GM19438 (cell line): ENCODE data around the gene ORMDL3.
"Not testable (repeated sequence)": the region's sequence is repeated elsewhere in the genome, so short reads cannot be mapped to it uniquely, and the experiment has no call there.

Source experiments
- ATAC-seq: cut with Tn5 transposase; IDR thresholded peaks from one replicate; pipeline ENCODE4 v1.9.1; 2021; ENCODE audit warnings: low read depth; ENCODE audit not compliant: unreplicated experiment

ORMDL3 gene

DNA sequence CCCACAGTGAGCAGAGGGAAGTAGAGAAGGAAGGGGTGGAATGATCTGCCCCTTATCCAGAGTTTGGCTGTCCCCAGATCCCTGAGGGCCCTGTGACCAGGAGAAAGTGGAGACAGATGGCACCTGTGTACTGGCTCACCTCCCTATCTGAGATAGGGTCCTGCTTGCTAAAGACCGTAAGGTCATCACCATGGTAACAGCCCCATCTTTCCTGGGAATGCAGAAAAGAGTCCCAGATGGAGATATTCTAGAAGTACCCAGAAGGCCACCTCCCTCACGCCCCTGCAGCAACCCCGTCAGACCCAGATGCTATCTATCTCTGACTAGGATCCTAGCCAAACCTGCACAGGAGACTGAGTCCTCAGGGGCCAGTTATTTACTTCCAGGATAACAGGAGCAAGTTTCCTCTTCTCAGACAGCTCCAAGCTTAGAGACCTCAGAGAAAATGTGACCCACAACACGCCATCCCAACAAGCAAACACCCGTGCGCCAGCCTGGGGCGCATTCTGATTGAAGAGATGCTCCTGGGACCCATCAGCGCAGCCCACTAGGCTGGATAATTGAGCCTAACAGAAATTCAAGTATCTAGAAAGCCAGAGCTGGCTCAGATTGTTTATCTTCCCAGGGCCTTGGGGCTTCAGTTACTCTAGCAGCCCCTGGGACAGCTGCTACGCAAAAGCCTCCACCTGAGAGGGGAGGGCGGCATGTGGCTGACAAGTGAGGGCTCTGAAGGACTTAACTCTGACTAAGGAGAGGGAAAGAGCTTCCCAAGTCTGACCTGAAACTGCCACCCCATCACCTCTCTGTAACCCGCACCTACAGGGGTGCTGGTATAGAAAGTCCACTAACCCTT, 1.9 kb downstream of the ORMDL3 start:
- ATAC-seq, result no peak

DNA sequence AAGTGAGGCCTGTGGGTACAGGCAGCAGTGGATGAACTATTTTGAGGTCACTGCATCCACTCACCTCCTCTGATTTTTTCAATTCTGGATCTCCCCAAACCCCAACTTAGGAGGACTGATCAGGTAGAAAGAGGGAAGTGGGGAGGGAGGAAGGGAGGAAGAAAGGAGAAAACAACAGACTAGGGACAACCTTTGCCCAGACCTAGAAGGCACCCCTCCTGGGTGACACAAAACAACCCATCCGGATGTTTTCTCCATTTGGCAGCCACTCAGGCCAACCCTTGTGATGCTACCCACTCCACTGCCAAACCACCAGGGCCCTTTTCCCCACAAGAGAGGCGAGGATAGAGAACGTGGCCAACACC, 2.7 kb downstream of the ORMDL3 start:
- no peak for ATAC-seq

DNA sequence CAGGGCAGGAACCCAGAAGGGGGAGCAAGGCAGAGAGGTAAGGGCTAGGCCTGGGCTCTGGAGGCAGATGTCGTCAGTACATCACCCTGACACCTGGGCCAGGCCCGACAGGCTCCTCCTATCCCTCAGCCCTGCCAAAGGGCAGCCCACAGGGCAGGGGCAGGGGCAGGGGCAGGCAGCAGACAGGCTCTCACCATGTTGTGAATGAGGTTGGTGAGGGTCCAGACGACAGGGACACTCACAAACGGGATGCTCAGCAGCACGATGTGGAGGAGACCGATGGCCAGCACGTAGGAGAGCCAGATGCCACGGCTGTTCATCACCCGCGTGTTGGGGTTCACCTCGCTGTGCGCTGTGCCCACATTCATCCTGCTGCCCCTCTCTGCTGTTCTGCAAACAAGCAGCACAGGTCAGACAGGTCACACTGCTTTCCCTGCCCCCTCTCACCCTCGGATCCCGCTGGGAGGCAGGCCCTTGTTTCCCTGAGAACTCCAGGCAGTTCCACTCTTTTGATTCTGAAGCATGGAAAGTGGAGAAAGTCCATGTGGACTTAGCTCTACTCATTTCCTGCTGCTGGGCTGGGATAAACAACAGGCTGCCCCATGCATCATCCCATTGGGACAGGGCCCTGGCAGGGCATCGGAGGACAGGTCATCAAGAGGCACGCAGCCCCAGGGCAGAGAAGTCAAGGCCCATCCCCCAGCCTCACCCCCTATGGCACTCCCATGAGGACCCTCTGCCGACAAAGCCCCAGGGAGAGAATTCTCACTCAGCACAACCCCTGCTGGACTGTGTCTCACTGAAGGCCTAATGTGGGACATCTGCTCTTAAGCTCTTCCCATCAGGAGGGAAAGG, 3.3 kb downstream of the ORMDL3 start:
- ATAC-seq, result no peak

DNA sequence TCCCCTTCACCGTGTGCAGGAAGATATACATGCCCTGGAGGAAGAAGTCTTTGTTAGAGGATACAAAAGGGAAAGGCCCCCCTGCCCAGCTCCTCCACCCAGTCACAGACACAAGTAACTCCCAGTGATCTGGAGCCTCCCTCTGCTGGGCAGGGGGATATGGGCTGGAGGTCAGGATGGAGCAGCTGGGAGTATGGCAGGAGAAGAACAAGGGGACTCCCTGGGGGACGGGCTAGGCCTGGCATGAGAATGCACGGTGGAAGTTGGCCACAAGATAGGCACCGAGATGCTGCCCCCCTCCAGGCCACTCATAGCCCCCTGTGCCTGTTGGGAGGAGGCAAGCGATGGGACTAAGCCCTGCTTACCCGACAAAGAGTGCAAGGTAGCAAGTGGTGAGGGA, 4.2 kb downstream of the ORMDL3 start:
- ATAC-seq, result no peak

DNA sequence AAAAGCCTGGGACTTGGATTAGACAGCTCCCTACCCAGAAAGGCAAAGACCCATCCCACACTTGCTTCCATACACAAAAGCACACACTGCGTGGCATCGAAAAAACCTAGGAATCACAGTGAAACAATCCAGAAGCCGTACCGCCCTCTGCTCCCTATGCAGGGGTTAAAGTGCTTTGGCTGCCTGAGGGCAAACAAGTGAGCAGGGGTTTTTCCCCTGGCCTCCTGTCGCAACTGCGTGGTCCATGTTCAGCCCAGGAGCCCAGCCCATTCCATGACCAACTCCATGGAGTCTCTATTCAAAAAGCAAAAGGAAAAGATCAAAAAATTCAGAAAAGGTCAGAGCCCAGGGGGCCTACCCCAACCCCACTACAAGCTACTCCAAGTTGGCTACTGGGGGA, 5.4 kb downstream of the ORMDL3 start:
- no peak for ATAC-seq

DNA sequence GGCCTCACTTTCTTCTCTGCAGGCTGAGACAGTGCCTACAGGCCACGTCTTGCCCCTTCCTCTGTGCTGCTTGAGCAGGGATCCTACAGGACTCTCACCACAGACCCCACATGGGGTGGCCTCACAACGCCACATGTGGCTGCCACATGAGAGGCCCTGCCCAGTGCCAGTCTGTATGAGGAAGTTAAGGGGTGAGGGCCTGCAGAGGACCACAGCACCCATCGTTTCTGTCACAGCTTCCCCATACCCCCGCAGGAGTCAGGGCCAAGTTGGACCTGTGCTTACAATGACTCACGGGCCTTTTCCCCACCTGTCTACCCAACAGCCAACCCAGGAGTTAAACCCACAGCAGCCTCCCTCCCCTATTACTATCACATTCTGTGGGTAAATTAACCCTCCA, 6.1 kb downstream of the ORMDL3 start:
- ATAC-seq, result no peak

DNA sequence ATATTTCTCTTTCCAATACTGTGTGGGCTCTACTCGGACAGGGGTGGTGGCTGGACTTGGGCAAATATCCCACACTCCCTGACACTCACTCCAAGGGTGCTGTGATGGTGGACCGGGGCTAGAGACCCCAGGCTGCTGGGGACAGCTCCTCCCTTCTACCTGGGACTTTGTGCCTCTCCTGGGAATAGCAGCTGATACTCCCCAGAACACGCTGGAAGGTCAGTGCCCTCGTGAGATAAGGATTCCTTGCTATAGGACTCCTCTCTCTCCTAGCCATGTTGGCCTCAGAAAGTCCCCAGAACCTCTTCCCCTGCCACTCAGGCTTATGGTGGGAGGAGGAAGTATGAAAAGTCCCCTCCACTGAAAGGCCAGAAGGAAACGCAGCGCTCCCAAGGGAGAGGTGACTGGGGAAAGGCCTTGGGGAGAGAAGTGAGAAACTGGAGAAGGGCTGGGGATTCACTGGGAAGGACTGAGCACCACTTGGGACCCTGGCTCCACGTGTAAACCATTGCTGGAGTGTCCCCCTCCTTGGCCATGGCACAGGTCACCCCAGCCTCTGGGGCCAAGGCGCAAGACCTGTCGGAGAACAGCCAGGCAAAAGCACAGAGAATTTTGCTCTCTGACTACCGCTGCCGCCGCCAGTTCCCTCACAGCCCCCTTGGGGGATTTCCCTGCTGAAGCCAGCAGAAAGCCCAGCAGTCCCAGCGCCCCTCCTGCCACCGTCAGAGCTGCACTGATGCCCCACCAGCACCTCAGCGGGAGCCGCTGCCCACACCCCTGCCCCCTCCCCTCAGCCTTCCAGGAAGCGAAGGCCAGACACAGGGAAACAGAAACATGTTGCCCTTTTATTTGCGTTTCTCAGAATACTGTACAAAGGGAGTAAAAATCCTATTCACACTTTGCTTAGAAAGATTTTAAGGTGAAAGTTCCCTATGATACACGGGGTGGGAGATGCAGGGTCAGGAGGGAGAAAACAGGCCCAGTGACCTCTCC, 6.9 kb downstream of the ORMDL3 start:
- ATAC-seq, result no peak

DNA sequence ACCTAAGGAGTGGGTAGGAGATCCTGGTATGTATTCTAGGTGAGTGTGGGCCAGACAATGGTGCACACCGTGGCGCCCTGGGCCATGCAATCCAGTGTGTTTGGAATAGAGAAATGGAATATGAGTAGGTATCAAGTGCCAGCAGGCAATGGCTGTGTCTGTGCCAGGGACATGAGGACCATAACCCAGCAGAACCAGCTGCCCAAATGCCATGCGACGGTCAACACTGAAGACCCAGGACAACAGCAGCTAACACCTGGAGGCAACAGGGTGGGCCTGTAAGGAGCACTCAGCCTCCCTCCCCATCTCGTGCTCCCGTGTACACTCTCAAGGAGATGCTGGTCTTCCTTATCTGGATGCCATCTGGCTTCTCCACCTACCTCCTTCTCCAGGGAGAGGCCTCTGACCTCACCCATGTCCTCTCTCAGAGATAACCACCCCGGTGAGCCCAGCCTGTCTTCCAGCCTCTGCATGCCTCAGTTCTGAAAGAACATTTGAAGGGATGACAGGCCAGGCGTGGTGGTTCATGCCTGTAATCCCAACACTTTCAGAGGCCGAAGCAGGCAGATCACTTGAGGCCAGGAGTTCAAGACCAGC, 8.2 kb downstream of the ORMDL3 start:
- ATAC-seq, result no peak

DNA sequence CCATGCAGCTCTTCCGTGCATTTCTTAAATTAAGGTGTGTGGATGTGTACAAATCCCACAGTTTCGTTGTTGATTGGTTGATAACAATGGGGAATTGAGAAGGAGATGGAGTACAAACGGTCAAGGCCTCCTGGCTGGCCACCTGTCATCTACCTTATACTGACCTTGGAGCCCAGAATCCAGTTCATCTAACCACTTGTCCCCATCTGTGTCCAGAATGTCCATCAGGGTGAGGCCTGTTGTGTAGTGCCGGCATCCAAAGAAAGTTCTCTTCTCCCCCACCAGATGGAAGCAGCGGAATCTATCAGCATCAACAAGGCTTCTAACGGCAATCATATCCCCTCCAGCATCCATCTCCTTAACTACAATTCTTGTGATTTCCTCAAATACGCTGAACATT, 10.5 kb downstream of the ORMDL3 start:
- ATAC-seq, result no peak

DNA sequence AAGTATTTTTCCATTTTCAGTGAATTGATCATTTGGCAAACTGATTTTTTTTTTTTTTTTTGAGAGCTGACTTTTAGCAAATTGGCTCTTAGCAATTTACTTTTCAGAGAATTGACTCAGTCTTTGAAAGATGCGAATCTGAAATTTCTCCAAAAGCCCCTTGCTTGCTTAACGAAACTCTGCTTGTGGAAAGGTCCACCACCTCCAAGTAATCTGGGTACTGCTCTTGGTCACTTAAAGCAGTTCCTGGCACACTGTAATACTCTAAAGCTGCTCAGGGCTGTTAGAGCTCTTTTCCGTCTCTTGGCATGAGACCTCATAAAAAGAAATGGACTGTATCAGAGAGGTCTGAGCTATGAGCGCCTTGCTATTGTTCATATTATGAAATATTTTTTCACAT, 11.8 kb downstream of the ORMDL3 start:
- ATAC-seq, result no peak

DNA sequence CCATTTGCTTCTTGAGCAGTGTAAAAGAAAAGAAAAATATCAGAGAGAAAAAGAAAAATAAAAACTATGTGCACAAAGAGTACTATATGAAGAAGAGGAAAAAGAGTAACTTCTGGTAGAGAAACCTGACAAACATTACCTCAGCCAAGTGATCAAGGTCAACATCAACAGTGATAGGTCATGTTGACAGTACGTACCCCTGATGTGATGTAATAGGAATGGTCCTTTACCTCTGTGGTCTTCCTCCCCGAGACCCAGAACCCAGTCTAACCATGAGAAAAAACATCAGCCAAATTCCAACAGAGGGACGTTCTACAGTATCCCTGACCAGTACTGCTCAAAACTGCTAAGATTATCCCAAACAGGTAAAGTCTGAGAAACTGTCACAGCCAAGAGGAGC, 13.4 kb downstream of the ORMDL3 start:
- no peak for ATAC-seq

DNA sequence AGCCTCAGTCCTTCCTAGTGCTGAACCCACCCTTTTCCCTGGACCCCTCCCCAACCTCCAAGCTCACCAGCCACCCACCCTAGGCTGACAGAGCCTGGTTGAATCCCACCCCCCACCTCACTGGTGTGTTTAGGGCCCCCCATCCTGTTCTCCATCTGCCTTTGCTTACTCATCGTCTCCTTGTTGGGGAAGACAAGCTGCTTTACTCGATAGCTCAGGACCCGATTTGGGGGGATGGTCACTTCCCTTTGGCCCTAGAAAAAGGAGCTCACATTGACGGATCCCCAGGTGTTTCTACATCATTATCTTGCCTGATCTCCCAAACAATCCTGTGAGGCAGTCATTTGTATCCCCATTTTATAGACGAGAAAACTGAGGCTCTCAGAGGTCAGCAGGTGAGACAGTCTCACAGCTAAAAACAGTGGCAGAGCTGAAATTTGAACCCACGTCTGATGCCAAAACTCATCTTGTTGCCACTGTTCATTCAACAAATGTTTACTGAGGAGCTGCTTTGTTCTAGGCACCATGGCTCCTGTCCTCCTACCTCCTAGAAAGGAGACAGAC, 18.5 kb downstream of the ORMDL3 start:
- no peak for ATAC-seq

DNA sequence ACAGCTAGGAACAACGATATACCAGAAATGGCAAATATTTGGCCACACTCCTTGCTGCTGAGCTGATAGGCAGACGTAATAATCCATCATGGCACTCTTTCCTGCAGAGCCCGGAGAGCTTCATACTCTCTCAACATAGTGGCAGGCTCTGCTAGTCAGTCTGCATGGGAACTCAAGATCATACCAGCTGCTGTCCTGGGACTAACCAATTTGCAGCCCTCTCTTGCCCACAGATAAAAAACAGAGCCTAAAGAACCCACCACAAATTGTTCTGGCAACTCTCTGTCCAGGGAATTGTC, 22.5 kb downstream of the ORMDL3 start:
- ATAC-seq, result no peak

DNA sequence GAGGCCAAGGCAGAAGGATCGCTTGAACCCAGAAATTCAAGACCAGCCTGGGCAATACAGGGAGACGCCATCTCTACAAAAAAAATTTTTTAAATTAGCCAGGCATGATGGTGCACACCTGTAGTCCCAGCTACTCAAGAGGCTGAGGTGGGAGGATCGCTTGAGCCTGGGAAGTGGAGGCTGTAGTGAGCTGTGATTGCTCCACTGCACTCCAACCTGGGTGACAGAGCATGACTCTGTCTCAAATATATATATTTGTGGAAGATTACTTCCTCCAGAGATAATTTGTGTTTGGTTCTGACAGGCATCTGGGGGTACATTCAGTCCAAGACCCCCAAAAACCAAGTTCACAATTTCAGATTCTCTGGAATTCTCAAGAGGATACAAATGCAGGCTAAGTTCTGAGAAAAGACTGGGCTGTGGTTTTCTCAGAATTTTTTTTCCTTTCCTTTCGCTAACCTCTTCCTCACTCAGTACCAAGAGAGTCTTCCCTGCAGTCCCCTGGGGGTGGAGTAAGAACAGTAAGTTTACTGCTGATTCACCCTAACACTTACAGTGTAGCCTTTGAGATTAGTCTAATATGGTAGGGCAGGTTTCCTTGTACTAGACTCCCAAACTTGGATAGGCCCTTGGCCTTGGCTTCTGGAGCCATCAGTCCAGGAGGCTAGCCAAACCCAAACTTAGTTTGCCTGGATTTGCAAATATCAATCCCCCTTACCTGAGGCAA, 24.1 kb downstream of the ORMDL3 start:
- ATAC-seq, result no peak

DNA sequence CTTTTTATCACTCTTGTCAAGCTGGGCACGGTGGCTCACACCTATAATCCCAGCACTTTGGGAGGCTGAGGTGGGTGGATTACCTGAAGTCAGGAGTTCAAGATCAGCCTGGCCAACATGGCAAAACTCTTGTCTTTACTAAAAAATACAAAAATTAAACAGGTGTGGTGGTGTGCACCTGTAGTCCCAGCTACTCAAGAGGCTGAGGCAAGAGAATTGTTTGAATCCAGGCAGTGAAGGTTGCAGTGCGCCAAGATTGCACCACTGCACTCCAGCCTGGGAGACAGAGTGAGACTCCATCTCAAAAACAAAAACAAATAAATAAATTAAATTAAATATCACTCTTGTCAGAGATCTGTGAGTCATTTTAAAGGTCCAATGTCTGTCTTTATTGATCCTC, 25.4 kb downstream of the ORMDL3 start:
- not testable (repeated sequence) for ATAC-seq

DNA sequence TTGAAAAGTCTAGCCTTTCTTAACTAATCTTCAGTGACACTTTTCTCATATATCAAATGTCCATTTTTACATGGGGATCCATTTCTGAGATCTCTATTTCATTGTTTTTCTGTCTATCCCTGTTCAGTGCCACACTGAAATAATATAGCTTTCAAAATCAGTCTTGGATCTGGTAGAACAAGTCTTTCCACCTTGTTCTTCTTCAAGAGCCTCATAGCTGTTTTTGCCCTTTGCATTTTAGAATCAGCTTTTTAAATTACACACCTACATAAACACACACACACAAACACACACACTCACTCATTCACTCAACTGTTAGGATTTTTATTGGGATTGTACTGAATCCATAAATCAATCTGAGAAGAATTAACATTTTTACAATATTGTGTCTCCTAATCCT, 28.2 kb downstream of the ORMDL3 start:
- no peak for ATAC-seq

DNA sequence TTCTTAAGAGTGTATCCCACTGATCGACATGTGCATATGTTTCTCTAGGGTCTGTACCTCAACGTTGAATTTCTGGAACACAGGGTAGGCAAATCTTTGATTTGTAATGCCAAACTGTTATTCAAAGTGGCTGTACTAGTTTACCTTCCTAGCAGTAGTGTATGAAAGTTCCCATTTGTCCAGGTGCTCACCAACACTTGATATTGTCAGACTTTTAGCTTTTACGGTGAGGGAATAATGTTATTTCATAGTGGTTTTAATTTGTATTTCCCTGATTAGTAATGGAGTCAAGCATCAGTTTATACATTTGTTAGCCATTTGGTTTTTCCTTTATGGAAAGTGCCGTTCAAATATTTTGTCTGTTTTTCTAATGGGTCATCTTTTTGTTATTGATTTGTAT, 29.3 kb downstream of the ORMDL3 start:
- no peak for ATAC-seq

DNA sequence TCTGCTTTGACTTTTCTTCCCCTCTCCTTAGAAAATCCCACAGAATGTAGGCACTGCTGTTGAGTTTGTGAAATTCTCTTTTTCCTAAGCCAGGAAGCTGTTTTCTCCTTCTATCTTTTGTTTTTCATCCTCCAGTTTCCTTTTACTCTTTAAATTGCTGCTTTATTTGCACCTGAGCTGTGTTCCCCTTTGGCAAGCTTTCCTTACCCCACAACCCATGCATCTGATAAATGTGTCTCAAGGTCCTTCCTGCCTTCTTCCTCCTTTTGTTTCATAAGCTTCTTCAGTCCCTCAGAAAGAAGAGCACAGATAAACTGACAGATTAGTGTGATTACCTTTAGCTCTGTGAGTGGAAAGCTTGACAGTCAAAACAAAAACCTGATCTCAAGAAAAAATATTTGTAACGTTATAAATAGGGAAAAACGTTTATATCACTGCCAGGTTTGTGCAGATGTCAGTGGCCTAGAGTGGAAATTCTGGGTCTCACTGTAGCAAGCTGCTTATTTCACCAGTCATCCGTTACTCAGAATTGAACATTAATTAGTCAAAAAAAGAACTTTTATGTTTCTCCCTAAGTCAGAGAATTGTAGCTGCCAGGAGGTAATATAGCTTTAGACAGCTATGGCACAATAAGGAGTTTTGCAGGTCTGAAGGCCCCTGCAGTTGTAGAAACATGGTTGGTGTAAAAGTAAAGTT, 32.6 kb downstream of the ORMDL3 start:
- no peak for ATAC-seq

DNA sequence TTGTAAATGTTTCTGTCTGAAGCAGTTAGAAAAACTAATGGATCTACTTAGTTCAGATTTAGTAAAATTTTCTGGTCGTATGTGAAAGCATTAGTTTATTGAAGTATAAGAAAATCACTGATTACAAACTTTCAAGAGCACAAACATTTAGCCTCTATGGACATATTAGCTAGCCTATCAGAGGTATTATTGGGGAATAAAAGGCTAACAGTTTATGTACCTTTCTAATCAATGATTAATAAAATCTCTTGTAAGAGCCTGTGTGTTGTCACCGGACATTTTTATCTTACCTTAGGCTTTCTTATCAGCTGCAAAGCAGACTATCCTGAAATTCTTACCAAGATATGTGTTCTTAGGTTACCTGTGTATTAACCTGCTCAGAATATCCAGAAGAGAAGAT, 38.2 kb downstream of the ORMDL3 start:
- ATAC-seq, result no peak
